HCT116 (cell line): ENCODE measurements around the gene KRT37. TPM values are rescaled to one million over a fixed set of nuclear protein-coding genes. Genes with fewer than 3 reads are reported as not detected.
"Not testable (repeated sequence)": the region's sequence is repeated elsewhere in the genome, so short reads cannot be mapped to it uniquely, and the experiment has no call there.

Source experiments
- ATAC-seq: fragments of 200-7000 bp; cut with Tn5 transposase; 2 replicates; pipeline ENCODE4 v1.9.1; 2020; ENCODE audit warnings: mild to moderate bottlenecking, moderate library complexity
- BruUV-seq: library from RNA; stranded (reverse); fragments of 400-500 nt; replicated peaks from 2 replicates; lab custom pipeline; 2021; lab: Mats Ljungman, UMichigan
- CTCF ChIA-PET: fragments of 300-600 bp; sonication (Branson Sonifier 250); formaldehyde crosslinking; loops from one replicate; lab custom pipeline; 2021; ENCODE audit warnings: antibody characterized with exemption; lab: Charles Lee
- POLR2A ChIA-PET: fragments of 300-600, 350-600 bp; sonication (Branson Sonifier 250); formaldehyde crosslinking; loops from one replicate; lab custom pipeline; 2021; ENCODE audit warnings: antibody characterized with exemption; lab: Charles Lee
- RAD21 ChIA-PET, 2 experiments: fragments of 300-600 bp; sonication (Branson Sonifier 250); formaldehyde crosslinking; loops; one replicate each; lab custom pipeline; 2023; ENCODE audit warnings: low total read pairs in 2 of 2; ENCODE audit not compliant: uncharacterized antibody in 2 of 2, unreplicated experiment in 2 of 2, low non-redundant PET in 1 of 2; lab: Charles Lee
- DNase-seq: peaks from one replicate; pipeline ENCODE4 v3.0.0-alpha.2; 2010; ENCODE audit warnings: low read depth, low spot score
- H2AFZ ChIP-seq: fragments of 200-600 bp; shearing (Covaris generic), sonication (generic); 2 replicates; pipeline ENCODE4 v1.6.1; 2017; ENCODE audit warnings: low read depth, mixed run types, mixed read lengths, antibody characterized with exemption, low read length; ENCODE audit not compliant: poor library complexity, severe bottlenecking
- H3K27ac ChIP-seq: 2 replicates; pipeline ENCODE4 v1.5.1; 2012; ENCODE audit warnings: low read depth, low read length
- H3K27me3 ChIP-seq: fragments of 200-600 bp; sonication (generic); 2 replicates; pipeline ENCODE4 v1.6.1; 2016; ENCODE audit warnings: mixed run types, low read length, mixed read lengths; ENCODE audit not compliant: insufficient read depth
- H3K36me3 ChIP-seq, 2 experiments: fragments of 200-500 bp in 1 of 2; fragments of 200-600 bp in 1 of 2; sonication (Bioruptor generic) in 1 of 2; sonication (generic) in 1 of 2; 2 replicates each; pipeline versions ENCODE4 v1.5.1 to v1.6.1; 2014 to 2016; ENCODE audit warnings: low read length in 2 of 2, inconsistent platforms in 1 of 2, mixed read lengths in 1 of 2, mixed run types in 1 of 2; ENCODE audit not compliant: insufficient read depth in 2 of 2, control insufficient read depth in 1 of 2
- H3K4me1 ChIP-seq, 2 experiments: fragments of 200-600 bp in 1 of 2; sonication (generic) in 1 of 2; 2 replicates each; pipeline versions ENCODE4 v1.5.1 to v1.6.1; 2012 to 2017; ENCODE audit warnings: low read length in 2 of 2, inconsistent platforms in 1 of 2, mild to moderate bottlenecking in 1 of 2, mixed read lengths in 1 of 2, mixed run types in 1 of 2, moderate library complexity in 1 of 2; ENCODE audit not compliant: insufficient read depth in 2 of 2, control insufficient read depth in 1 of 2
- H3K4me2 ChIP-seq: fragments of 200-600 bp; sonication (generic); 2 replicates; pipeline ENCODE4 v1.6.1; 2017; ENCODE audit warnings: mixed run types, low read length, mixed read lengths
- H3K4me3 ChIP-seq, 2 experiments: fragments of 200-600 bp in 1 of 2; sonication (generic) in 1 of 2; replicated peaks in 1 of 2; 2 replicates each; pipeline ENCODE4 v1.5.1; 2011 to 2016; ENCODE audit warnings: low read length in 2 of 2, control low read depth in 1 of 2, low read depth in 1 of 2, mild to moderate bottlenecking in 1 of 2, mixed read lengths in 1 of 2, mixed run types in 1 of 2
- H3K79me2 ChIP-seq: fragments of 200-600 bp; sonication (generic); 2 replicates; pipeline ENCODE4 v1.6.1; 2017; ENCODE audit warnings: mild to moderate bottlenecking, mixed run types, low read length, moderate library complexity, mixed read lengths; ENCODE audit not compliant: insufficient read depth
- H3K9ac ChIP-seq: fragments of 200-600 bp; sonication (generic); 2 replicates; pipeline ENCODE4 v1.6.1; 2016; ENCODE audit warnings: low read length, mixed read lengths
- H3K9me2 ChIP-seq: fragments of 200-600 bp; sonication (generic), shearing (Covaris generic); 2 replicates; pipeline ENCODE4 v1.6.1; 2017; ENCODE audit warnings: mixed run types, mild to moderate bottlenecking, moderate library complexity; ENCODE audit not compliant: insufficient read depth
- H3K9me3 ChIP-seq, 2 experiments: fragments of 200-500 bp in 1 of 2; fragments of 200-600 bp in 1 of 2; sonication (Bioruptor generic) in 1 of 2; sonication (generic) in 1 of 2; 2 replicates each; pipeline ENCODE4 v1.6.1; 2014 to 2017; ENCODE audit warnings: low read length in 2 of 2, mixed read lengths in 2 of 2, inconsistent platforms in 1 of 2, low read depth in 1 of 2, mild to moderate bottlenecking in 1 of 2, mixed run types in 1 of 2, moderate library complexity in 1 of 2; ENCODE audit not compliant: control insufficient read depth in 1 of 2, insufficient read depth in 1 of 2
- H4K20me1 ChIP-seq: fragments of 200-600 bp; sonication (generic), shearing (Covaris generic); 2 replicates; pipeline ENCODE4 v1.6.1; 2017; ENCODE audit warnings: mixed run types, mild to moderate bottlenecking, moderate library complexity; ENCODE audit not compliant: insufficient read depth
- CEBPB ChIP-seq: IDR thresholded peaks from 2 replicates; pipeline ENCODE4 v1.6.1; 2012; ENCODE audit warnings: low read depth
- EGR1 ChIP-seq: IDR thresholded peaks from 2 replicates; pipeline ENCODE4 v1.6.1; 2012; ENCODE audit warnings: low read depth
- EZH2 ChIP-seq: fragments of 200-600 bp; sonication (generic); IDR thresholded peaks from 2 replicates; pipeline ENCODE4 v1.6.1; 2017; ENCODE audit warnings: antibody characterized with exemption, mixed run types
- POLR2A ChIP-seq: IDR thresholded peaks from 2 replicates; pipeline ENCODE4 v1.7.0; 2011; ENCODE audit warnings: borderline replicate concordance; ENCODE audit not compliant: insufficient read depth, insufficient read length; ENCODE audit errors: extremely low read depth
- POLR2AphosphoS5 ChIP-seq: IDR thresholded peaks from 2 replicates; pipeline ENCODE4 v1.6.1; 2011; ENCODE audit warnings: mild to moderate bottlenecking, low read depth, low read length, moderate library complexity
- ZNF274 ChIP-seq: fragments of 200-500 bp; sonication (Bioruptor generic); IDR thresholded peaks from 2 replicates; pipeline ENCODE4 v1.6.1; 2014; ENCODE audit warnings: mild to moderate bottlenecking, low read depth, low read length, inconsistent platforms
- intact Hi-C: fragments of 100-400 bp; cut with micrococcal nuclease; formaldehyde crosslinking; loops from 2 replicates; pipeline ENCODE4 v1.10.0; 2022
- total RNA-seq: library from RNA; stranded (reverse); gene quantifications from one replicate; pipeline ENCODE4 v1.2.1, GENCODE V29; 2021; ENCODE audit not compliant: unreplicated experiment

Gene KRT37
- total RNA-seq, 1 experiment from 2014 or later, result not detected

DNA sequence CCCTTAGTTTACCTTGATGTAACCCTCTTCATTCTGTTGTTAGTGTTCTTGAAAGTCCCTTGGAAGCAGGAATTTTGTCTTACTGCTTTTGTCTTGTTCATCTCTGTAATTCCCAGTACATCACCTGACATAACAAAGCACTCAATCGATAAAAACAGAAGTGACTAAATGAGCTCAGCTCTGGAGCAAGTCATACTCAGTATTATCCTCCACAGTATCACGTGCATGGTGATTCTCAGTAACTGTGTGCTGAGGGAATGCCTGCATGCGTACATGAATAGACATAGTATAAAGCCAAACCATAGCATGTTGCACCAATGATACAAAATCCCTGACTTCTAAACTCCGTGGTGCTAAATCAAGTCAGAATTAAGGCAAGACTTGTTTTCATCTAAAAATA lies 9.2 kb upstream of the KRT37 start:
- Histone ChIP-seq H3K4me3 (no peak overlapping the region), H3K4me2 (no peak overlapping the region), H3K9me2 (no peaks in the 10 kb centered on the region), H3K27me3 (no peaks in the 10 kb centered on the region), H3K36me3 (no peaks in the 10 kb centered on the region), H3K27ac (no peak overlapping the region), H3K9me3 (no peaks in the 10 kb centered on the region), H3K4me1 (peaks cover 5 to 6% of the 10 kb centered on the region in 2 experiments), H2AFZ (no peak overlapping the region), H4K20me1 (no peaks in the 10 kb centered on the region), H3K79me2 (no peaks in the 10 kb centered on the region), H3K9ac (no peak overlapping the region)
- TF ChIP-seq POLR2AphosphoS5 (no peak), CEBPB (no peak), POLR2A (no peak), ZNF274 (no peak), EGR1 (no peak), EZH2 (no peak)
- intact Hi-C loops, result no loop called here
- ChIA-PET CTCF (interaction anchor here (1.2 kb wide), 1 partner anchor 16 kb away, joined by 4 read pairs; no protein-coding TSS in a partner anchor), POLR2A (no interaction called here), RAD21 (no interaction called here)
- no peak for ATAC-seq
- BruUV-seq, result no TSS peak
- no peak for DNase-seq

DNA sequence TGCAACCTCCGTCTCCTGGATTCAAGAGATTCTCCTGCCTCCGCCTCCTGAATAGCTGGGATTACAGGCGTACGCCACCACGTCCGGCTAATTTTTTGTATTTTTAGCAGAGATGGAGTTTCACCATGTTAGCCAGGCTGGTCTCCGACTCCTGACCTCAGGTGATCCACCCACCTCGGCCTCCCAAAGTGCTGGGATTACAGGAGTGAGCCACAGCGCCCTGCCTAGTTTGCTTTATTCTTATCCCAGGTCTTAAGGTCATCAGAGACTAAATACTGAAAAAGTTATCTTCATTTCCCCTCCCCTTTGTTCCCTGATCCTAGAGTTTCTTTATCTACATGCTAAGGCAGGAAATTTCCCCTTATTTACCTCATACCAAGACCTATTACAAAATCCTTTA lies 6.0 kb upstream of the KRT37 start:
- POLR2A ChIA-PET, RAD21 ChIA-PET, DNase-seq: not testable (repeated sequence)

More for the DNA sequence above, 6.0 kb upstream of the KRT37 start:
- H3K27me3 ChIP-seq, intact Hi-C loops, H3K9me2 ChIP-seq, H3K4me3 ChIP-seq, H4K20me1 ChIP-seq, H3K9me3 ChIP-seq, H3K27ac ChIP-seq, H3K4me2 ChIP-seq, ATAC-seq, BruUV-seq, H2AFZ ChIP-seq, H3K9ac ChIP-seq, H3K79me2 ChIP-seq, H3K36me3 ChIP-seq: not testable (repeated sequence)
- CTCF ChIA-PET, result interaction anchor here (0.6 kb wide), 1 partner anchor 13 kb away, joined by 3 read pairs; no protein-coding TSS in a partner anchor
- peaks cover 11 to 13% of the 10 kb centered on the region in 2 experiments for H3K4me1 ChIP-seq
